Endothelial cell (in vitro differentiated cells): ENCODE measurements around the gene GALNT18. TPM values are rescaled to one million over a fixed set of nuclear protein-coding genes. Genes with fewer than 3 reads are reported as not detected.

Experiments
- DNase-seq: peaks from one replicate; pipeline ENCODE4 v3.0.0; 2021; ENCODE audit warnings: low spot score
- H3K27ac Mint-ChIP-seq: one replicate; pipeline ENCODE4 v1.8.0; 2021; ENCODE audit warnings: mixed read lengths, inconsistent platforms; ENCODE audit not compliant: unreplicated experiment
- H3K27me3 Mint-ChIP-seq: one replicate; pipeline ENCODE4 v1.8.0; 2021; ENCODE audit warnings: mild to moderate bottlenecking, moderate library complexity, mixed read lengths, inconsistent platforms; ENCODE audit not compliant: unreplicated experiment
- H3K36me3 Mint-ChIP-seq: one replicate; pipeline ENCODE4 v1.8.0; 2021; ENCODE audit warnings: mild to moderate bottlenecking, low read depth, mixed read lengths, inconsistent platforms; ENCODE audit not compliant: unreplicated experiment
- H3K4me1 Mint-ChIP-seq: one replicate; pipeline ENCODE4 v1.8.0; 2021; ENCODE audit warnings: mild to moderate bottlenecking, mixed read lengths, inconsistent platforms; ENCODE audit not compliant: unreplicated experiment
- H3K4me3 Mint-ChIP-seq: one replicate; pipeline ENCODE4 v1.8.0; 2021; ENCODE audit warnings: mild to moderate bottlenecking, mixed read lengths, inconsistent platforms; ENCODE audit not compliant: unreplicated experiment
- H3K9me3 Mint-ChIP-seq: one replicate; pipeline ENCODE4 v1.8.0; 2021; ENCODE audit warnings: mixed read lengths, inconsistent platforms; ENCODE audit not compliant: unreplicated experiment
- CTCF ChIP-seq: fragments of 200-600 bp; sonication (generic); IDR thresholded peaks from one replicate; pipeline ENCODE4 v1.5.0; 2021; ENCODE audit warnings: antibody characterized with exemption; ENCODE audit not compliant: unreplicated experiment
- total RNA-seq: library from RNA; stranded (reverse); fragmentation: NEBNext Ultra II Directional; extraction: Animal tissue kit (Norgen Biotek cat#: 25700); gene quantifications from one replicate; pipeline ENCODE4 v1.2.1, GENCODE V29; 2021; ENCODE audit not compliant: unreplicated experiment

Gene GALNT18
- total RNA-seq, 1 donor from 2014 or later = 87.6 TPM

- no peaks in the 10 kb centered on the region for H3K9me3 Mint-ChIP-seq
- peaks cover 45% of the 10 kb centered on the region for H3K36me3 Mint-ChIP-seq
- DNase-seq = no peak
- H3K4me1 Mint-ChIP-seq = no peaks in the 10 kb centered on the region
- peaks cover 12% of the 10 kb centered on the region for H3K27me3 Mint-ChIP-seq
- H3K4me3 Mint-ChIP-seq = no peak overlapping the region
- H3K27ac Mint-ChIP-seq = no peak overlapping the region
- no peak for TF ChIP-seq CTCF
These were observed 241.5 kb downstream of the GALNT18 start for GRCh38 chr11:11380340-11380739.

- H3K4me1 Mint-ChIP-seq = no peaks in the 10 kb centered on the region
- DNase-seq = no peak
These were observed 242.1 kb downstream of the GALNT18 start for GRCh38 chr11:11379661-11380060.

GRCh38 chr11:11378184-11378940 lies 243.4 kb downstream of the GALNT18 start:
- no peak overlapping the region for H3K4me3 Mint-ChIP-seq
- H3K4me1 Mint-ChIP-seq = no peaks in the 10 kb centered on the region
- H3K27ac Mint-ChIP-seq = no peak overlapping the region
- TF ChIP-seq CTCF = no peak
- DNase-seq = no peak
- H3K36me3 Mint-ChIP-seq = peaks cover 57% of the 10 kb centered on the region
- no peaks in the 10 kb centered on the region for H3K9me3 Mint-ChIP-seq
- peaks cover 12% of the 10 kb centered on the region for H3K27me3 Mint-ChIP-seq

More at GRCh38 chr11:11379661-11380060, 242.1 kb downstream of the GALNT18 start:
- Mint-ChIP-seq H3K9me3 (no peaks in the 10 kb centered on the region), H3K27me3 (peaks cover 12% of the 10 kb centered on the region), H3K36me3 (peaks cover 52% of the 10 kb centered on the region), H3K27ac (no peak overlapping the region), H3K4me3 (peak overlapping the region; percentile 31)
- no peak for TF ChIP-seq CTCF

- TF ChIP-seq CTCF = no peak
- no peaks in the 10 kb centered on the region for H3K9me3 Mint-ChIP-seq
- peaks cover 78% of the 10 kb centered on the region for H3K36me3 Mint-ChIP-seq
- no peak overlapping the region for H3K27ac Mint-ChIP-seq
- H3K4me1 Mint-ChIP-seq = no peaks in the 10 kb centered on the region
- H3K4me3 Mint-ChIP-seq = no peak overlapping the region
- peaks cover 14% of the 10 kb centered on the region for H3K27me3 Mint-ChIP-seq
- no peak for DNase-seq
These were observed 247.3 kb downstream of the GALNT18 start for GRCh38 chr11:11374358-11375148.

- Mint-ChIP-seq H3K9me3 (no peaks in the 10 kb centered on the region), H3K36me3 (peaks cover 82% of the 10 kb centered on the region), H3K27me3 (peaks cover 11% of the 10 kb centered on the region), H3K4me1 (no peaks in the 10 kb centered on the region), H3K27ac (no peak overlapping the region), H3K4me3 (no peak overlapping the region)
- TF ChIP-seq CTCF = no peak
- DNase-seq = no peak
These were observed 247.9 kb downstream of the GALNT18 start for GRCh38 chr11:11373934-11374333.
